Measurements from ENCODE around the gene TMPRSS13. TPM values are rescaled to one million over a fixed set of nuclear protein-coding genes. Genes with fewer than 3 reads are reported as not detected.

Gene TMPRSS13
- total and polyA plus RNA-seq, 2 of the 13 experiments (the other 11 are each of a cell fraction or from before 2014, with no cell fraction given), result not detected

DNA sequence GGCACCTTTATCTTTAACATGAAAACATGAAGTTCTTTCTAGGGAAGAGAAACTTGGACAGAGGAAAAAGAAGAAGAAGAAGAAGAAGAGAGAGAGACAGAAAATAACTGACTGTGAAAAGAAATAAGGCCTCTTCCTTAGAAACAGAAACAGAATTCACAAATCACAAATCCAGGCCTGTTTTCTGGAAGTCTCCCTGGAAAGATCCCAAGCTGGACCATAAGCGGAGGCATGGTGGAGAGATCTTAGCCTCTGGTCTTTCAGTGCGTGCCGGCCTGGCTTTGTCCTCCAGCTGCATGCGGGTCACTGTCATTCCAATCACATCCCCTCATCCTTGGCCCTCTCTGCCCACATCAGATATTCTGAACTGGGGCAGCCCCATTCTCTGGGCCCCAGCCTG, 59.6 kb downstream of the TMPRSS13 start (continued):
- TF ChIP-seq, protein P1, sequence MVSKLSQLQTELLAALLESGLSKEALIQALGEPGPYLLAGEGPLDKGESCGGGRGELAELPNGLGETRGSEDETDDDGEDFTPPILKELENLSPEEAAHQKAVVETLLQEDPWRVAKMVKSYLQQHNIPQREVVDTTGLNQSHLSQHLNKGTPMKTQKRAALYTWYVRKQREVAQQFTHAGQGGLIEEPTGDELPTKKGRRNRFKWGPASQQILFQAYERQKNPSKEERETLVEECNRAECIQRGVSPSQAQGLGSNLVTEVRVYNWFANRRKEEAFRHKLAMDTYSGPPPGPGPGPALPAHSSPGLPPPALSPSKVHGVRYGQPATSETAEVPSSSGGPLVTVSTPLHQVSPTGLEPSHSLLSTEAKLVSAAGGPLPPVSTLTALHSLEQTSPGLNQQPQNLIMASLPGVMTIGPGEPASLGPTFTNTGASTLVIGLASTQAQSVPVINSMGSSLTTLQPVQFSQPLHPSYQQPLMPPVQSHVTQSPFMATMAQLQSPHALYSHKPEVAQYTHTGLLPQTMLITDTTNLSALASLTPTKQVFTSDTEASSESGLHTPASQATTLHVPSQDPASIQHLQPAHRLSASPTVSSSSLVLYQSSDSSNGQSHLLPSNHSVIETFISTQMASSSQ (IDR thresholded peaks at IDR 0.05; ENCODE audit: low read depth), result no peak
- TF ChIP-seq, protein P1 (CRISPR knock-in tag; IDR thresholded peaks at IDR 0.05; ENCODE audit: borderline replicate concordance), result no peak

DNA sequence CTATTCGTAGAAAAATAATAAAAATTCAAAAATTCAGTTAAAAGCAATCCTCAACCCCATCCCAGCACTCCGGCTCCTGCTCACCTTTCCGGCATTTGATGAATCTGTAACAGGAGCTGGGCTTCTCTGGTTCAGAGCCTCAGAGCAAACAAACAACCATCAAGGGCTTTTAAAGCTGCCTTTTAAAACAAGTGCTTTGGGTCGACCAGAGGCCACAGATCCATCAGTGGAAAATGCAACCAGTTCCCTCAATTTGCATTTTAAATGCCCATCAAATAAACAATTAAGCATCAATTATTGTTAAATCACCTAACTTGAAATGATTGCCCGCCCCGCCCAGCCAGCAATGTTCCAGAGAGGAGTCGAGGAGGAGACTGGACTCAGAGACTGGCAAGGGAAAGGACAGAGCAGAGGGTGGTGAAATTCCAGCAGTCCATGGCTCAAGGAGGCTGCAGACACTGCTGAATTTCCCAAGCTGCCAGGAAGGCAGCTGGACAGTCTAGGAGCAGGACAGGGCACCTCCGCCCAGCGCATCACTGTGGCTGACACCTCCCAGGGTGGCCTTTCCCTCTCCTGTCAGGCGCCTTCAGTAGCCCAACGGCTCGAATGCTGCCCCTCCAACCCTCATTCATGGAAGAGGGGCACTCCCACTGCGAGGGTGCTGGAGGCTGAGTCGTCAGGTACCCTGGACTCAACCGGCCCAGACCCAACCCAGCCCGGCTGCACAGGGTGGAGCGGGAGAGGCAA, 60.2 kb downstream of the TMPRSS13 start:
- 11% methylated on average over 12 of the region's 17 CpGs for WGBS (ENCODE audit: low lambda C conversion rate)
- in situ Hi-C loops (cut with HindIII; ENCODE audit: extremely low pct_ligation_motif_present, low pct_unique_long_range_greater_than_20kb), result no loop called here
- H3K27me3 ChIP-seq (ENCODE audit: control insufficient read depth in 1 of 2, insufficient read depth in 2 of 2, low read length in 2 of 2), result peaks cover 7 to 73% of the 10 kb centered on the region in 2 experiments; a peak in 4 of 5 replicates

More for the DNA sequence above, 60.2 kb downstream of the TMPRSS13 start:
- POLR2A ChIA-PET, result no interaction called here
- ATAC-seq (no peak), FAIRE-seq (no peak), DNase-seq (ENCODE audit: low spot score) (no peak)
- Histone ChIP-seq H3K79me2 (ENCODE audit: insufficient read depth, low read length) (no peaks in the 10 kb centered on the region), H3K9me3 (ENCODE audit: low read length) (no peaks in the 10 kb centered on the region), H2AFZ (ENCODE audit: low read length) (no peak overlapping the region), H3K9ac (ENCODE audit: insufficient read depth, low read depth, low read length) (no peak overlapping the region), H3K4me2 (ENCODE audit: low read depth, low read length) (no peak overlapping the region), H3K36me3 (replicated peaks in 1 of 2; ENCODE audit: control insufficient read depth in 1 of 2, insufficient read depth in 2 of 2, low read length in 2 of 2) (no peaks in the 10 kb centered on the region), H3K4me1 (ENCODE audit: insufficient read depth, low read length) (no peaks in the 10 kb centered on the region), H3K4me3 (replicated peaks in 1 of 3; ENCODE audit: insufficient read depth in 1 of 3, low read depth in 2 of 3, low read length in 3 of 3) (no peak overlapping the region), H3K27ac (ENCODE audit: extremely low read length, insufficient read depth, low read length) (no peak overlapping the region), H4K20me1 (ENCODE audit: insufficient read depth, low read length) (no peaks in the 10 kb centered on the region)
- TF ChIP-seq TARDBP (CRISPR knock-in tag; IDR thresholded peaks at IDR 0.05), result no peak
- no peak for TF ChIP-seq ZIK1 (CRISPR knock-in tag; IDR thresholded peaks at IDR 0.05; ENCODE audit: borderline replicate concordance, low read depth)
- TF ChIP-seq, protein P2, sequence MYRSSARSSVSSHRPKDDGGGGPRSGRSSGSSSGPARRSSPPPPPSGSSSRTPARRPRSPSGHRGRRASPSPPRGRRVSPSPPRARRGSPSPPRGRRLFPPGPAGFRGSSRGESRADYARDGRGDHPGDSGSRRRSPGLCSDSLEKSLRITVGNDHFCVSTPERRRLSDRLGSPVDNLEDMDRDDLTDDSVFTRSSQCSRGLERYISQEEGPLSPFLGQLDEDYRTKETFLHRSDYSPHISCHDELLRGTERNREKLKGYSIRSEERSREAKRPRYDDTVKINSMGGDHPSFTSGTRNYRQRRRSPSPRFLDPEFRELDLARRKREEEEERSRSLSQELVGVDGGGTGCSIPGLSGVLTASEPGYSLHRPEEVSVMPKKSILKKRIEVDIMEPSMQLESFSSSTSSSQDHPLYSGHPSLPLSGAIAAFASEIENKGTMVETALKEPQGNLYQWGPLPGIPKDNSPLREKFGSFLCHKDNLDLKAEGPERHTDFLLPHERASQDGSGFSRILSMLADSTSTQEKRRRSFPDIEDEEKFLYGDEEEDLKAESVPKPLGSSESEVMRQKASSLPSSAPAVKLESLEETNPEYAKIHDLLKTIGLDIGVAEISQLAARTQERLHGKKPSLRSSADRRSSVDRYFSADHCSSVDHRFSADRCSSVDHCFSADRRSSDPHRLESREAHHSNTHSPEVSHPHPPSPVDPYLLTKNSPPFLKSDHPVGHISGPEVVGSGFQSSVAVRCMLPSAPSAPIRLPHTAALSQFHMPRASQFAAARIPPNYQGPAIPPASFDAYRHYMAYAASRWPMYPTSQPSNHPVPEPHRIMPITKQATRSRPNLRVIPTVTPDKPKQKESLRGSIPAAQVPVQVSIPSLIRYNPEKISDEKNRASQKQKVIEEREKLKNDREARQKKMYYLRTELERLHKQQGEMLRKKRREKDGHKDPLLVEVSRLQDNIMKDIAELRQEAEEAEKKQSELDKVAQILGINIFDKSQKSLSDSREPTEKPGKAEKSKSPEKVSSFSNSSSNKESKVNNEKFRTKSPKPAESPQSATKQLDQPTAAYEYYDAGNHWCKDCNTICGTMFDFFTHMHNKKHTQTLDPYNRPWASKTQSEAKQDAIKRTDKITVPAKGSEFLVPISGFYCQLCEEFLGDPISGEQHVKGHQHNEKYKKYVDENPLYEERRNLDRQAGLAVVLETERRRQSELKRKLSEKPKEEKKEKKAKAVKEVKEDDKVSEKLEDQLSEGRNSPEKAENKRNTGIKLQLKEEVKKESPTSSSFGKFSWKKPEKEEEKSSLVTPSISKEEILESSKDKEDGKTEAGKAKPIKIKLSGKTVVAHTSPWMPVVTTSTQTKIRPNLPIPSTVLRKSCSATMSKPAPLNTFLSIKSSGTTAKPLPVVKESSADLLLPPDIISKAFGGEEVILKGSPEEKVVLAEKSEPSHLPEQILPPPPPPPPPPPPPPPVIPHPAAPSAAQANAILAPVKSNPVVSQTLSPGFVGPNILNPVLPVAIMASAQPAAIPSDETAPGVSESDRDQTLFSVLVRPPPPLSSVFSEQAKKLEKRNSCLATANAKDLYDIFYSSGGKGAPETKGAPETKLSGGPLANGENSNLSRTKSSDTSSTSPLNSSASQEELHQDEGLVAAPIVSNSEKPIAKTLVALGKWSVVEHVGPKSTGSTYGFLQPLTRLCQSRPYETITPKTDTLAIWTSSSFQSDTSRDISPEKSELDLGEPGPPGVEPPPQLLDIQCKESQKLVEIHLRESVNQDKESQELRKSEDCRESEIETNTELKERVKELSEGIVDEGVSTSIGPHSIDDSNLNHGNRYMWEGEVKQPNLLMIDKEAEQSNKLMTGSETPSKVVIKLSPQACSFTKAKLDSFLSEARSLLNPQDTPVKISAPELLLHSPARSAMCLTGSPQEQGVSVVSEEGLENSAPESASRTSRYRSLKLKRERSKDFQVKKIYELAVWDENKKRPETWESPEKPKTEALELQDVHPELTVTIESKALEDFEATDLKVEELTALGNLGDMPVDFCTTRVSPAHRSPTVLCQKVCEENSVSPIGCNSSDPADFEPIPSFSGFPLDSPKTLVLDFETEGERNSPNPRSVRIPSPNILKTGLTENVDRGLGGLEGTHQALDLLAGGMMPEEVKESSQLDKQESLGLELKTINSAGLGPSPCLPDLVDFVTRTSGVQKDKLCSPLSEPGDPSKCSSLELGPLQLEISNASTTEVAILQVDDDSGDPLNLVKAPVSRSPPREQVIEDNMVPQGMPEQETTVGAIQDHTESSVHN (CRISPR knock-in tag; IDR thresholded peaks at IDR 0.05), result no peak
- BruUV-seq (replicated peaks), result no TSS peak
- CTCF ChIA-PET (ENCODE audit: low intra/inter-chr PET ratio, low total read pairs), result no interaction called here
- intact Hi-C loops (cut with micrococcal nuclease; ENCODE audit: unreplicated experiment), result no loop called here

Measured in HepG2 (cell line).